Skeletal muscle tissue (tissue), 4 donors: ENCODE data around the gene ZER1. TPM values are rescaled to one million over a fixed set of nuclear protein-coding genes. Genes with fewer than 3 reads are reported as not detected.
"Not testable (repeated sequence)": the region's sequence is repeated elsewhere in the genome, so short reads cannot be mapped to it uniquely, and the experiment has no call there.

Experiments used
- H3K27ac ChIP-seq: one replicate; pipeline ENCODE4 v1.7.0; 2013; ENCODE audit warnings: mild to moderate bottlenecking, low read depth, low read length, inconsistent platforms
- H3K27me3 ChIP-seq, 3 donors: one replicate each; pipeline ENCODE4 v1.7.0; 2013; ENCODE audit warnings: low read length in 3 of 3; ENCODE audit not compliant: control insufficient read depth in 3 of 3, insufficient read depth in 3 of 3
- H3K36me3 ChIP-seq, 3 donors: one replicate each; pipeline ENCODE4 v1.7.0; 2013; ENCODE audit warnings: low read length in 3 of 3; ENCODE audit not compliant: control insufficient read depth in 3 of 3, insufficient read depth in 3 of 3
- H3K4me1 ChIP-seq, 3 donors: one replicate each; pipeline ENCODE4 v1.7.0; 2013; ENCODE audit warnings: low read length in 3 of 3, mild to moderate bottlenecking in 3 of 3; ENCODE audit not compliant: control insufficient read depth in 3 of 3, insufficient read depth in 3 of 3
- H3K4me3 ChIP-seq, 3 donors: one replicate each; pipeline ENCODE4 v1.7.0; 2013; ENCODE audit warnings: low read length in 3 of 3
- H3K9ac ChIP-seq, 3 donors: one replicate each; pipeline ENCODE4 v1.7.0; 2013; ENCODE audit warnings: low read length in 3 of 3, mild to moderate bottlenecking in 3 of 3, moderate library complexity in 2 of 3, low read depth in 1 of 3
- H3K9me3 ChIP-seq, 3 donors: one replicate each; pipeline ENCODE4 v1.7.0; 2013; ENCODE audit warnings: low read length in 3 of 3; ENCODE audit not compliant: control insufficient read depth in 3 of 3
- total RNA-seq: library from RNA; depleted of rRNA; stranded (reverse); fragments of >200 nt; gene quantifications from one replicate; pipeline ENCODE4 v1.2.3, GENCODE V29; 2014
- donor health status: Osteomylitis.

ZER1 gene
- total RNA-seq, 1 donor from 2014 or later, result 14.6 TPM

- not testable (repeated sequence) for H3K9ac ChIP-seq, H3K4me3 ChIP-seq, H3K4me1 ChIP-seq, H3K9me3 ChIP-seq, H3K27me3 ChIP-seq, H3K27ac ChIP-seq
- peaks cover 2 to 19% (median 5%) of the 10 kb centered on the region in 3 donors for H3K36me3 ChIP-seq
These were observed 72.5 kb downstream of the ZER1 start for GRCh38 chr9:128699096-128699795.

- H3K9me3 ChIP-seq, result no peaks in the 10 kb centered on the region
- peaks cover 16 to 37% (median 24%) of the 10 kb centered on the region in 3 donors for H3K36me3 ChIP-seq
- no peak overlapping the region for H3K9ac ChIP-seq
- no peaks in the 10 kb centered on the region for H3K27me3 ChIP-seq
- H3K4me1 ChIP-seq, result peaks cover 0 to 3% (median 3%) of the 10 kb centered on the region in 3 donors
- no peak overlapping the region for H3K4me3 ChIP-seq
- H3K27ac ChIP-seq, result no peak overlapping the region
These were observed 74.6 kb downstream of the ZER1 start for GRCh38 chr9:128696923-128697707.

GRCh38 chr9:128694344-128694743, 77.4 kb downstream of the ZER1 start:
- peaks cover 8 to 12% (median 10%) of the 10 kb centered on the region in 3 donors for H3K4me1 ChIP-seq
- H3K9ac ChIP-seq, result no peak overlapping the region
- no peaks in the 10 kb centered on the region for H3K9me3 ChIP-seq
- H3K4me3 ChIP-seq, result no peak overlapping the region
- H3K27ac ChIP-seq, result no peak overlapping the region
- peaks cover 16 to 45% (median 31%) of the 10 kb centered on the region in 3 donors for H3K36me3 ChIP-seq
- no peaks in the 10 kb centered on the region for H3K27me3 ChIP-seq

GRCh38 chr9:128693738-128694137, 78.0 kb downstream of the ZER1 start:
- not testable (repeated sequence) for H3K4me3 ChIP-seq, H3K9me3 ChIP-seq, H3K27me3 ChIP-seq, H3K9ac ChIP-seq, H3K27ac ChIP-seq
- Histone ChIP-seq H3K4me1 (peaks cover 8 to 12% (median 10%) of the 10 kb centered on the region in 3 donors), H3K36me3 (peaks cover 16 to 45% (median 31%) of the 10 kb centered on the region in 3 donors)

GRCh38 chr9:128690684-128691034, 81.1 kb downstream of the ZER1 start:
- Histone ChIP-seq H3K27me3 (no peaks in the 10 kb centered on the region), H3K4me1 (peaks cover 13 to 20% (median 19%) of the 10 kb centered on the region in 3 donors), H3K9ac (peak overlapping the region; percentile 71 to 80 (median 74)), H3K4me3 (peak overlapping the region; percentile 68 to 76 (median 75)), H3K9me3 (no peaks in the 10 kb centered on the region), H3K27ac (peak overlapping the region; percentile 12), H3K36me3 (peaks cover 16 to 31% (median 28%) of the 10 kb centered on the region in 3 donors)

GRCh38 chr9:128689820-128690683, 81.7 kb downstream of the ZER1 start:
- no peaks in the 10 kb centered on the region for H3K9me3 ChIP-seq
- H3K27me3 ChIP-seq, result peaks cover 0 to 2% (median 0%) of the 10 kb centered on the region in 3 donors
- peaks cover 13 to 20% (median 19%) of the 10 kb centered on the region in 3 donors for H3K4me1 ChIP-seq
- H3K27ac ChIP-seq, result peak overlapping the region; percentile 12
- peaks cover 16 to 29% (median 28%) of the 10 kb centered on the region in 3 donors for H3K36me3 ChIP-seq
- H3K9ac ChIP-seq, result peak overlapping the region; percentile 71 to 80 (median 74)
- peak overlapping the region; percentile 68 to 76 (median 75) for H3K4me3 ChIP-seq

- H3K9ac ChIP-seq, result peak overlapping the region in 1 of 3 donors; percentile 79
These were observed 82.4 kb downstream of the ZER1 start for GRCh38 chr9:128689293-128689774.

GRCh38 chr9:128688501-128689292, 83.0 kb downstream of the ZER1 start, which contains the start of gene SET:
Gene SET, plus strand, starts transcription at chr9:128689222. Its CDS starts 361 bp downstream, at chr9:128689583.
- H3K9me3 ChIP-seq, result no peaks in the 10 kb centered on the region
- peak within 1 kb of the TSS; percentile 83 for H3K27ac ChIP-seq
- peaks cover 9 to 22% (median 20%) of the 10 kb centered on the region in 3 donors for H3K36me3 ChIP-seq
- peaks cover 0 to 12% (median 5%) of the 10 kb centered on the region in 3 donors for H3K27me3 ChIP-seq
- peaks cover 16 to 25% (median 22%) of the 10 kb centered on the region in 3 donors for H3K4me1 ChIP-seq
- peak within 1 kb of the TSS; percentile 75 to 83 (median 78) for H3K4me3 ChIP-seq
- peak within 1 kb of the TSS; percentile 82 to 91 (median 84) for H3K9ac ChIP-seq

More at GRCh38 chr9:128689293-128689774, 82.4 kb downstream of the ZER1 start:
- no peaks in the 10 kb centered on the region for H3K9me3 ChIP-seq
- peak overlapping the region in 2 of 3 donors; percentile 52 to 61 for H3K4me3 ChIP-seq
- H3K27me3 ChIP-seq, result peaks cover 0 to 9% (median 5%) of the 10 kb centered on the region in 3 donors
- H3K36me3 ChIP-seq, result peaks cover 15 to 26% (median 26%) of the 10 kb centered on the region in 3 donors
- H3K4me1 ChIP-seq, result peaks cover 16 to 25% (median 20%) of the 10 kb centered on the region in 3 donors
- peak overlapping the region; percentile 68 for H3K27ac ChIP-seq
